Measurements from ENCODE around the gene TRIM46.
"Not testable (repeated sequence)": the region's sequence is repeated elsewhere in the genome, so short reads cannot be mapped to it uniquely, and the experiment has no call there.

Gene TRIM46

DNA sequence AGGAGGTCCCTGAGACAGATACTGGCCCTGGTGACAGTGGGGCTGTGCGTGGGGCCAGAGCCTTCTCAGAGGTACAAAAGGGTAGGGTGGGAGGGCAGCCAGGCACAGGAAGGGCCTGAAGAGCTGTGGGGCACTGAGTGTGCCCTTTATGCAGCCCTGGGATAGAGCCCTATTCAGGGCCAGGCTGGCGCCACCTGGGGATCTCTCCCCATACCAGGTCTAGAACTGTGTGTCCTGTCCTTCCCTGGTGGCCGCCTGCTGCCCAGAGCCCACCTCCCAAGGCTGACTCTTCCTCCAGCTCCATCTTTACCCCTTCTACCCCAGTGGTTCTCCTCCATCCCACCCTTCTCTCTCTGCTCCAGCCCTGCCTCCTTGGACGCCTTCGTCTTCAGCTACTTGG lies 59.9 kb downstream of the TRIM46 start:
- DNase-seq: not testable (repeated sequence)
